ENCODE data around the gene CNNM2.

Gene CNNM2

GRCh38 chr10:102917962-102918816 is at the start of gene CNNM2:
Gene CNNM2 (plus strand): TSS chr10:102918294. CDS start chr10:102918481, 187 bp downstream.
- TF ChIP-seq CTCF (IDR thresholded peaks at IDR 0.05; ENCODE audit: borderline replicate concordance, insufficient read depth, low read depth, low read length): no peak
- H3K4me3 ChIP-seq (ENCODE audit: low read depth, low read length): peak within 1 kb of the TSS; percentile 95

- TF ChIP-seq CTCF (IDR thresholded peaks at IDR 0.05; ENCODE audit: borderline replicate concordance, insufficient read depth, low read depth, low read length): no peak
- H3K4me3 ChIP-seq (ENCODE audit: low read depth, low read length): peak overlapping the region; percentile 52
These were observed 49.2 kb upstream of the CNNM2 start for GRCh38 chr10:102868911-102869257.

- peak within 1 kb of the TSS; percentile 52 for H3K4me3 ChIP-seq (ENCODE audit: low read depth, low read length)
- no peak for TF ChIP-seq CTCF (IDR thresholded peaks at IDR 0.05; ENCODE audit: borderline replicate concordance, insufficient read depth, low read depth, low read length)
These were observed 48.6 kb upstream of the CNNM2 start, which contains the start of gene AS3MT for GRCh38 chr10:102869258-102870198. Gene AS3MT (plus strand): TSS chr10:102869470. CDS start chr10:102869593, 123 bp downstream.

- no peak for TF ChIP-seq CTCF (IDR thresholded peaks at IDR 0.05; ENCODE audit: borderline replicate concordance, insufficient read depth, low read depth, low read length)
- no peak overlapping the region for H3K4me3 ChIP-seq (ENCODE audit: low read depth, low read length)
These were observed 47.9 kb upstream of the CNNM2 start for GRCh38 chr10:102870221-102870620.

- TF ChIP-seq CTCF (IDR thresholded peaks at IDR 0.05; ENCODE audit: borderline replicate concordance, insufficient read depth, low read depth, low read length): no peak
- H3K4me3 ChIP-seq (ENCODE audit: low read depth, low read length): no peak overlapping the region
These were observed 45.9 kb upstream of the CNNM2 start for GRCh38 chr10:102872163-102872562.

GRCh38 chr10:102876747-102877153 is 41.3 kb upstream of the CNNM2 start:
- TF ChIP-seq CTCF (IDR thresholded peaks at IDR 0.05; ENCODE audit: borderline replicate concordance, insufficient read depth, low read depth, low read length): no peak

More at GRCh38 chr10:102876747-102877153, 41.3 kb upstream of the CNNM2 start:
- H3K4me3 ChIP-seq (ENCODE audit: low read depth, low read length): no peak overlapping the region

Measured in GM12875 (cell line).